ENCODE measurements around the gene OR2AG2.

DNA sequence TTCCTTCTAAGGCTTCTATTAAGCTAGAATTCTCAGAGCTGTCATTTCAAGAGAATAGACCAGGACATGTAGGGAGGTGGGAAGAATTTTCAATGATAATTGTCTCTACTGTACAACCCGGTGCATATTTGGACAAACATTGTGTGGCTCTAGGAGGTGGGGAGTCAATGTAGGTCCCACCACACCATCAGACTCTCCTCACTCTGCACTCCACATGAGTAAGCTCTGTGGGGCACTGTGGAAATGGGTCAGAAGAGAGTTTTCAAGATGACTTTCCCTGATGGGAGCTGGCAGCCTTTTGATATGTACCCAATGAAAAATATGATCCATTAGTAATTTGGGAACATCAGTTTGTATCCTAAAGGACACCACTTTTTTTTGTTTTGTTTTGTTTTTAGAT lies 33.2 kb downstream of the OR2AG2 start:
- TF ChIP-seq CTCF (conservative IDR thresholded peaks at IDR 0.05; ENCODE audit: low read length) = no peak
- no peak for TF ChIP-seq EZH2phosphoT487 (IDR thresholded peaks at IDR 0.05; ENCODE audit: borderline replicate concordance, low read depth, low read length)

Measured in OCI-LY7 (cell line).